ENCODE measurements around the gene TPRN.
A peak's percentile ranks its signal among the peaks of the same experiment; 100 is the strongest.

TPRN gene

DNA sequence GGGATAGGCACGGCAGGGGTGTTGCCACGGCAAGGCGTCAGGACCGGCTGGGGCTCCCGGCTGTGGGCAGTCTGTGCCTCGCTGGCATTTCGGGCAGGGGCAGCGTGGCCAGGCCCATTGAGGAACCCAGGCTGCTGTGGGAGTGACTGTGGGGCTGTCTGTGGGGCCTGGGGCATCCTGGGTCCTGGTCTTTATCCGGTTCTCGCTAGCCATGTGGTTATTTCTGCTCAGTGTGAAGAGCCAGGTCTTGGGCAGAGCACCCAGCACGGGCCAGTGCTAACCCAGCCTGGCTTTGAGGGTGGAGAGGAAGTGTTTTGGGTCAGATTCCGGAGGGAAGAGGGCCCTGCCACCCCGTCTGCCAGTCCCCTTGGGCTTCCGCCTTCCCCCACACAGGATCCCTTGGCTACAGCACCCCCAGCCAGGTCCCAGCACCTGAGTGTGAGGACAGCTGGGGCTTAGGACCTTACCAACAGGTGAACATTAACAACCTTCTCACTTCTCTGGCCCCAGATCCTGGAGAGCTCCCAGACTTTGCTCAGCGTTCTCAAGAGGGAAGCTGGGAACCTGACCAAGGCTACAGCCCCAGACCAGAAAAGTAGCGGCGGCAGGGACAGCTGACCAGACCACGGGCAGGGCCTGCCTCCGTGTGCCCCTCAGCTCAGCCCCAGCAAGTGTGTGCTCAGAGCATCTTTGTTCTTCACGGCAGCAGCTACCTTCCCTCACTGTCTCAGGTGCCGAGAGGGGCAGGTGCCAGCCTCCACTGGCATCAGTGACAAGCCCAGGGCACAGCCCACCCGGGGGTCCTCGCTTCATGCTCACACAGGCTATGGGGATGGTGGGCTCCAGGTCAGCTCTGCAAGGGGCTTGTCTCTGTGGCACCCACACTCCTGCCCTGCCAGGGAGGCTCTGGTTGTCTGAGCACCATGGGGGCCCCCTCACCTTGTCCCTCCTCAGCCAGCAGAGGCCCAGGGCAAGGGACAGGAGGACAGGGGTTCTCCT is 10.9 kb downstream of the TPRN start:
- peak overlapping the region; percentile 94 for H3K4me3 ChIP-seq (replicated peaks; ENCODE audit: low read depth, low read length)
- no peak for DNase-seq (ENCODE audit: low read depth)
- TF ChIP-seq, protein P1, sequence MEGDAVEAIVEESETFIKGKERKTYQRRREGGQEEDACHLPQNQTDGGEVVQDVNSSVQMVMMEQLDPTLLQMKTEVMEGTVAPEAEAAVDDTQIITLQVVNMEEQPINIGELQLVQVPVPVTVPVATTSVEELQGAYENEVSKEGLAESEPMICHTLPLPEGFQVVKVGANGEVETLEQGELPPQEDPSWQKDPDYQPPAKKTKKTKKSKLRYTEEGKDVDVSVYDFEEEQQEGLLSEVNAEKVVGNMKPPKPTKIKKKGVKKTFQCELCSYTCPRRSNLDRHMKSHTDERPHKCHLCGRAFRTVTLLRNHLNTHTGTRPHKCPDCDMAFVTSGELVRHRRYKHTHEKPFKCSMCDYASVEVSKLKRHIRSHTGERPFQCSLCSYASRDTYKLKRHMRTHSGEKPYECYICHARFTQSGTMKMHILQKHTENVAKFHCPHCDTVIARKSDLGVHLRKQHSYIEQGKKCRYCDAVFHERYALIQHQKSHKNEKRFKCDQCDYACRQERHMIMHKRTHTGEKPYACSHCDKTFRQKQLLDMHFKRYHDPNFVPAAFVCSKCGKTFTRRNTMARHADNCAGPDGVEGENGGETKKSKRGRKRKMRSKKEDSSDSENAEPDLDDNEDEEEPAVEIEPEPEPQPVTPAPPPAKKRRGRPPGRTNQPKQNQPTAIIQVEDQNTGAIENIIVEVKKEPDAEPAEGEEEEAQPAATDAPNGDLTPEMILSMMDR (IDR thresholded peaks at IDR 0.05; ENCODE audit: low read length, missing control alignments): no peak

DNA sequence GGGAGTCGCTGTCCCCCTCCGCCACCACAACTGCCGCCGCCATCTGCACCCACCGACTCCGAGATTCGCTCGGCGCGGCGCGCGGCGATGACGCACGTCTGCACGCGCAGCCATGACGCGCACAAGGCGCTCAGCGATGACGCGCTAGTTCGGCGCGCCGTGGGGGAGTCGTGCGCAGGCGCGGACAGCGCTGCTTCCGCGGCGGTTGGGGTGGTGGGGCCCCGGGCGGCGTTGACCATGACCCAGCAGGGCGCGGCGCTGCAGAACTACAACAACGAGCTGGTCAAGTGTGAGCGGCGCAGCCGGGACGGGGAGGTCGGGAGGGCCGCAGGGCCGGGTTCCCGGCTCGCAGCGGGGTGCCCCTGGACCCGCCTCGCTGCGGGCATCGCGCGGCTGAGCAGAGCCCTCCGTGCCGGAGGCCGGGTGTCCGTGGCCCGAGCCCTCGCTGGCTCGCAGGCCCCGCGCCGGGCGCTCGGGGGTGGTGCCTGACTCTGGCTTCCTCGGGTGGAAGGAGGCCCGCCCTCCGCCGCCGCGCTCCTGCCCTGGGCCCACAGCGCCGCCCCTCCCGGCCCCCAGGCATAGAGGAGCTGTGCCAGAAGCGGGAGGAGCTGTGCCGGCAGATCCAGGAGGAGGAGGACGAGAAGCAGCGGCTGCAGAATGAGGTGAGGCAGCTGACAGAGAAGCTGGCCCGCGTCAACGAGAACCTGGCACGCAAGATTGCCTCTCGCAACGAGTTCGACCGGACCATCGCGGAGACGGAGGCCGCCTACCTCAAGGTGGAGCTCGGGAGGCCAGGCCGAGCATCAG is 11.8 kb downstream of the TPRN start, which contains the start of the genes ANAPC2 and SSNA1:
Gene ANAPC2 (minus strand): TSS at position 71 of the 807 bp plus-strand sequence. CDS start 28 bp downstream, at position 43.
Gene SSNA1 (plus strand): TSS at position 187 of the 807 bp plus-strand sequence. CDS start 51 bp downstream, at position 238.
- peak within 1 kb of the TSS; percentile 94 for H3K4me3 ChIP-seq (replicated peaks; ENCODE audit: low read depth, low read length)
- TF ChIP-seq, protein P1 (IDR thresholded peaks at IDR 0.05; ENCODE audit: low read length, missing control alignments): peak; percentile 43
- DNase-seq (ENCODE audit: low read depth): peak; percentile 96

DNA sequence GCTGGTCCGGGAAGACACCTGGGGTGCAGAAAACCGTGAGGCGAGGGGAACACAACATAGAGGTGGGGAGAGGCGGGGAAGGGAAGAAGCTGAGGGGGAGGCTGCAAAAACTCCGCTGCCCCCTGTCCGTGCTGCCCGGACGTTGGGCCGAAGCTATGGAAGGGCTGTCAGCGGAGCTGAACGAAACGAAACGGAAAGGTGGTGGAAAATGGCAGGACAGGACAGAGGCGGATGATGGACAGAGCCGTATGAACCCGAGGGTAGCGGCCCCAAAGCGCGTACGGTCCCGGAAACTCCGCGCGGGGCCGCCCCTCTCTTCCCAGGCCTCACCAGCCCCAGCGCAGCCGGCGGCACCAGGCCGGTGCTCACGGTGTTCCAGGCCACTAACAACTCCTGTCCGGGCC is 12.5 kb downstream of the TPRN start:
- DNase-seq (ENCODE audit: low read depth): no peak
- peak overlapping the region; percentile 94 for H3K4me3 ChIP-seq (replicated peaks; ENCODE audit: low read depth, low read length)
- TF ChIP-seq, protein P1 (IDR thresholded peaks at IDR 0.05; ENCODE audit: low read length, missing control alignments): no peak

DNA sequence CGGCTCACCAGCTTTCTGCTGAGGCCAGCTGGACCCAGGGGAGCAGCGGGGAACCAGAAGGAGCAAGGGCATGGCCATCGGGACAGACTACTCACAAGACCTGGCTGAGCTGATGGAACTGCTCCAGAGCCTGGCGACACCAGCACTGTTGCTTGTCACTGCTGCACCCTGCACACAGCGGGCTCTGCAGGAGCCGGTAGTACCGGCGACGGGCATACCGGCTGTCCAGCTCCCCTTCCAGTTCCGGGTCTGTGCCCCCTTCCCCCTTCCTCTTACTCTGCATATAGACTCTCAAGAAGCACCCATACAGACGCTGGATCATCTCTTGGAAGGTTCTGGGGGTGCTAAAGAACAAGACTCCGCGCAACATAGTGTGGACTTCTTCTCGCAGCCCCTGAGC is 13.2 kb downstream of the TPRN start:
- no peak for DNase-seq (ENCODE audit: low read depth)
- H3K4me3 ChIP-seq (replicated peaks; ENCODE audit: low read depth, low read length): peak overlapping the region; percentile 94

DNA sequence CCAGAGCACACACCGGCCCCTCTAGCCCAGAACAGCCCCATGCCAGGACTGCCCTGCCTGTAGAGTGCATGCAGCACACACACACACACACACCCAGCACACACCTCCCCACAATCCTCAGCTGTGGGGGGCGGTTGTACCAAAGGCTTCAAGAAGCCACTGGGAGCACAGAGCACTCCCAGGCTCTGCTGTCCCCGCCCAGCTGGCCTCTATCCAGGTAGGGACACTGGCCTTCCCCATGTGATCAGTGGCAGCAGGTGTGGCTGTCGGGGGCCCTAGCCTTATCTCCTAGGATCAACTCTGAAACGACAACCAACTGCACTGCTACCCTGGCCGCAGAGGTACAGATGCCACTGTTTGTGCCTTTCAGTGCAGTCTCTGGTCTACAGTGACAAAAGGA is 14.2 kb downstream of the TPRN start:
- no peak for DNase-seq (ENCODE audit: low read depth)
- no peak overlapping the region for H3K4me3 ChIP-seq (replicated peaks; ENCODE audit: low read depth, low read length)
- TF ChIP-seq, protein P1 (IDR thresholded peaks at IDR 0.05; ENCODE audit: low read length, missing control alignments): no peak

More for the DNA sequence above, 13.2 kb downstream of the TPRN start:
- TF ChIP-seq, protein P1 (IDR thresholded peaks at IDR 0.05; ENCODE audit: low read length, missing control alignments): no peak

DNA sequence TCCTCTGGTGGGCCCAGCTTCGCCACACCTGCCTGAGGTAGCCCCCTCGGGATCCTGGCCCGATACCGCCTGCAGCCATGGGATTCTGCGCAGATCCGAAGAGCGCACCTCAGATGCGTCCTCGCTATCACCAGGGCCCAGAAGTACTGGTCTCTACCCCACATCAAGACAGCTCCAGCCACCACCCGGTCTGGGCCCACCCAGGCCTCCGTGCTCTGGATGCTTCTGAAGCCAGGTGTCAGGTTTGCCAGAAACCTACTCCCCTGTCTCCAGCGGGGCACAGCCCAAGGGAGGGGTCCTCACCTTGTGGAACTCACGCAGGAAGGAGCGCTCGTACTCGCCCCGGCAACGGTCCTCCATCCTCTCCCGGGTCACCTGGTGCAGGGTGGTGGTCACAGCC is 14.6 kb downstream of the TPRN start:
- no peak overlapping the region for H3K4me3 ChIP-seq (replicated peaks; ENCODE audit: low read depth, low read length)
- TF ChIP-seq, protein P1 (IDR thresholded peaks at IDR 0.05; ENCODE audit: low read length, missing control alignments): no peak
- DNase-seq (ENCODE audit: low read depth): no peak
